Nephron progenitor cell (in vitro differentiated cells): ENCODE data around the gene RPTOR.

ENCODE experiments used
- DNase-seq: peaks from one replicate; pipeline ENCODE4 v3.0.0; 2021
- H3K27ac Mint-ChIP-seq: 2 replicates; pipeline ENCODE4 v1.8.0; 2021; ENCODE audit warnings: mild to moderate bottlenecking, moderate library complexity, mixed read lengths
- H3K27me3 Mint-ChIP-seq: 2 replicates; pipeline ENCODE4 v1.8.0; 2021; ENCODE audit warnings: mild to moderate bottlenecking, low read depth, mixed read lengths; ENCODE audit not compliant: poor library complexity
- H3K36me3 Mint-ChIP-seq: 2 replicates; pipeline ENCODE4 v1.8.0; 2021; ENCODE audit warnings: low read depth, mixed read lengths
- H3K4me1 Mint-ChIP-seq: 2 replicates; pipeline ENCODE4 v1.8.0; 2021; ENCODE audit warnings: mixed read lengths
- H3K4me3 Mint-ChIP-seq: 2 replicates; pipeline ENCODE4 v1.8.0; 2021; ENCODE audit warnings: mild to moderate bottlenecking, moderate library complexity, mixed read lengths
- H3K9me3 Mint-ChIP-seq: 2 replicates; pipeline ENCODE4 v1.8.0; 2021; ENCODE audit warnings: mild to moderate bottlenecking, moderate library complexity, mixed read lengths
- TF ChIP-seq, protein P1 (sequence below): fragments of 200-600 bp; sonication (generic); IDR thresholded peaks from 2 replicates; pipeline ENCODE4 v1.5.0; 2021; ENCODE audit warnings: antibody characterized with exemption

The RPTOR gene

DNA sequence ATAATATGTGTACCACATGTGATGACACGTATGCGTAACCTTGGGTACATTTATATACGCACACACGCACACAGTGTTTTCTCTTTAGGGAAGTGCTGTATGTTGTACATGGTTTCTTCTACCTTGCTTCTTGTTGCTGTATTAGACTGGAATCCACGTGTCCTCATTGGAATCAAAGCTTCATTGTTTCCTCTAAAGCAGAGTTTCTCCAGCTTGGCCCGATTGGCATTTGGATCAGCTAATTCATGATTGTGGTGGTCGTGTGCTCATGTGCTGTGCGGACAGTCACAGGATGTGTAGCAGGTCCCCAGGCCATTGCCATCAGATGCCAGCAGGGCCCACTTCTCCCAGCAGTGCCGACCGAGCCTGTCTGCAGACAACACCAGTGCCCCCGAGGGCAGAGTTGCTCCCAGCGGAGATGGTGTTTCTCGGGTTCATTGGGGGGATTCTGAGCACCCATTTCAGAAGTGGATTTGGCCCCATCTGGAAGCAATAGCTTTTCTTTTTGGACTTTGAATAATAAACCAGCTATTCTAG, 148.4 kb downstream of the RPTOR start:
- peaks cover 5% of the 10 kb centered on the region for H3K9me3 Mint-ChIP-seq
- TF ChIP-seq, protein P1, sequence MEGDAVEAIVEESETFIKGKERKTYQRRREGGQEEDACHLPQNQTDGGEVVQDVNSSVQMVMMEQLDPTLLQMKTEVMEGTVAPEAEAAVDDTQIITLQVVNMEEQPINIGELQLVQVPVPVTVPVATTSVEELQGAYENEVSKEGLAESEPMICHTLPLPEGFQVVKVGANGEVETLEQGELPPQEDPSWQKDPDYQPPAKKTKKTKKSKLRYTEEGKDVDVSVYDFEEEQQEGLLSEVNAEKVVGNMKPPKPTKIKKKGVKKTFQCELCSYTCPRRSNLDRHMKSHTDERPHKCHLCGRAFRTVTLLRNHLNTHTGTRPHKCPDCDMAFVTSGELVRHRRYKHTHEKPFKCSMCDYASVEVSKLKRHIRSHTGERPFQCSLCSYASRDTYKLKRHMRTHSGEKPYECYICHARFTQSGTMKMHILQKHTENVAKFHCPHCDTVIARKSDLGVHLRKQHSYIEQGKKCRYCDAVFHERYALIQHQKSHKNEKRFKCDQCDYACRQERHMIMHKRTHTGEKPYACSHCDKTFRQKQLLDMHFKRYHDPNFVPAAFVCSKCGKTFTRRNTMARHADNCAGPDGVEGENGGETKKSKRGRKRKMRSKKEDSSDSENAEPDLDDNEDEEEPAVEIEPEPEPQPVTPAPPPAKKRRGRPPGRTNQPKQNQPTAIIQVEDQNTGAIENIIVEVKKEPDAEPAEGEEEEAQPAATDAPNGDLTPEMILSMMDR = peak; percentile 9
- peak overlapping the region; percentile 95 for H3K27ac Mint-ChIP-seq
- peaks cover 53% of the 10 kb centered on the region for H3K4me1 Mint-ChIP-seq
- H3K36me3 Mint-ChIP-seq = peaks cover 26% of the 10 kb centered on the region
- H3K27me3 Mint-ChIP-seq = peaks cover 3% of the 10 kb centered on the region
- H3K4me3 Mint-ChIP-seq = no peak overlapping the region
- no peak for DNase-seq

DNA sequence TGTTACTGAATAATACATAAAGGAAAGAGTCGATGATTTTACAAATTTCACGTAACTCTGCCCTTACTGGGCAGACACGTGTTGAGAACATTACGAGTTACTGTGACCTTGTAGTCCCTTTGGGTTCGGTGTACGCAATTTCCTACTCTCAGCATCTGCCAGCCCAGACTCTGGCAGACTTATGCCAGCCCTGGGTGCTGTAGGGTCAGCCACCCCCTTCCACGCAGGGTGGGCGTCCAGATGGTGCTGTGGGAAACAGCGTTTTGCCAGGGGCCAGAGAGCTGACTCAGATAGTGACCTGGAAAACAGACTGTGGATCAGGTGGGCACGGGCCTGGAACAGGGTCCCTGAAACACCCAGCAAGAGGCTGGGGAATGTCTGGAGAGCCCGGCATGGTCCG, 148.9 kb downstream of the RPTOR start:
- DNase-seq = no peak
- Mint-ChIP-seq H3K4me1 (peaks cover 58% of the 10 kb centered on the region), H3K4me3 (no peak overlapping the region), H3K9me3 (peaks cover 5% of the 10 kb centered on the region), H3K27me3 (peaks cover 3% of the 10 kb centered on the region), H3K36me3 (peaks cover 21% of the 10 kb centered on the region), H3K27ac (peak overlapping the region; percentile 95)
- TF ChIP-seq, protein P1 = no peak

DNA sequence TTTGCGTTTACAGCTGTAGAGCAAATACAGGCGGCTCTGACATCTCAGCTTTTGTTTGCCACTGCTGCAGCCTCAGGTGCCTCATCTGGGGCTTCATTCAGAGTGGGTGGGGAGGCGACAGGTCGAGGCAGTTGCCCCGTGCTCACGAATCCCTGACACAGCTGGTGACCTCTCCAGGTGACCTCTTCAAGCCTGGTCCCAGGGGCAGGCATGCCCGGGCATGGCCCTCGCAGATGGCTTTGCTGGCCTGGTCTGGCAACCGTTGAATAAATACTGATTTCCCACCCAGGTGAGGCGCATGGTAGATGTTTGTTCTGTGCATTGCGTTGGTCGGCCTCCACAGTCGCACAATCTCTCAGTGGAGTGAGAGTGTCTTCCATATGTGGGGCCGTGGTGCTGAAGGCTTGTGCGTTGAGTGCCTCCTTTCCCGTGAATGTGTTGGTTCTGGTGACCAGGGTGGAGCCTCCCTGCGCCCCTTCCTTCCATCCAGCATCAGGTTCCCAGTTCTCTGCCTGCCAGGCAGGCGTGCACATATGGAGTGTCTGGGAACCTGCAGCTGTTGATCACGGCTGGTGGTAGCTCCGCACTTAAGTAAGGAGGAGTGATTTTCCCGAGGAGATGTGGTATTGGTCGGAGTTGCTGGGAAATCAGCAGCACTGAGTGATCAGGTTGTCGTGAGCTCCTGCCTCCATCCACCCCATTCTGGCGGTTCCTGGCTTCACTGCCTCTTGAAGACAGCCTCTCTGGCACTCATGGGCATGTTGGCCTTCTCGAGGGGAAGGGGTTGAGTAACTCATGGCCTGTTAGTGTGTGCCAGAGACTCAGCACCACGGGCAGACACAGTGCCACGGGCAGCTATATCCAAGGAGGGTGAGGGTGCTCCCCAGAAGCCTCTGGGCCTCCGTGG, 149.7 kb downstream of the RPTOR start:
- H3K27ac Mint-ChIP-seq = peak overlapping the region; percentile 95
- TF ChIP-seq, protein P1 = no peak
- H3K4me1 Mint-ChIP-seq = peaks cover 60% of the 10 kb centered on the region
- no peak for DNase-seq
- H3K4me3 Mint-ChIP-seq = no peak overlapping the region
- H3K27me3 Mint-ChIP-seq = peaks cover 3% of the 10 kb centered on the region
- H3K36me3 Mint-ChIP-seq = peaks cover 18% of the 10 kb centered on the region
- H3K9me3 Mint-ChIP-seq = peaks cover 9% of the 10 kb centered on the region

DNA sequence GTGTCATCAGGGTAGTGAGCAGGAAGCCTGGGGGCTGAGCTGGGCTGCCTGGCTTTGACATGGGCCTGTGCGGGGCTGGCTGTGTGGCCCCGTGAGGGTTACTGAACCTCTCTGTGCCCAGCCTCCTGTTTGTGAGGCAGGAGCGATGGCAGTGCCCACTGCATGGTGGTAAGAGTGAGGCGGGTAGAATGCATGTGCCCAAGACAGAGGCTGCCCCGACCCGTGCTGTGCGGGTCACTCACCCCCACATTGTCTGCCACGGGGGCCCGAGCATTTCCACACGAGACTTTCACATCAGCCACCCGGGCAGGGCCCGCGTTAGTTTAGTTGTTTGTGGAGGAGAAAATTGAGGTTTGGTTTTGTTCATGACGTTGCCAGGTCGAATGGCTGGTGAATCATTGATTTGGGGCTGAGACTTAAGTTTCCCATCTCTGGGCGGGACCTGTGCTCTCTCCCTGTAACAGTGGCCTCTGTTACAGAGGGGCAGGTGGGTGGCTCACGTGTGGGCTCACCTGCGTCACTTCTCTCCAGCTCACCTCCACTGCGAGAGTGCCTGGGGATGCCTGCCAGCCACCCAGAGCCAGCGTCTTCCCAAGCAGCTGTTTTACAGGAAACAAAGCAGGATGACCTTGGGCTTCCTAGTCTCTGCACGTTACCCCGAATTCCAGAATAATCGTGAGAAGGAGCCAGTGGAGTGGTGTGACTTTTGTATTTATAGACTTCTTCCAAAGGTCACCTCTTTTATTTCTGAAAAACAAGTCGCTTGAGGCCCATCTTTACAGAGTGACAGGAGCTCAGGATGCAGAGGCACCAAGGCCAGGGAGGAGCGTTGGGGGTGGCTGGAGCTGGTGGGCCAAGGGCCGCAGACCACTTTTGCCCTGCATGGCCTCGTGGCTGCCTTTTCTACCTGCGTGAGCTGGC, 150.6 kb downstream of the RPTOR start:
- no peak overlapping the region for H3K4me3 Mint-ChIP-seq
- H3K27me3 Mint-ChIP-seq = peaks cover 3% of the 10 kb centered on the region
- peaks cover 16% of the 10 kb centered on the region for H3K9me3 Mint-ChIP-seq
- DNase-seq = no peak
- TF ChIP-seq, protein P1 = no peak
- H3K4me1 Mint-ChIP-seq = peaks cover 64% of the 10 kb centered on the region
- peak overlapping the region; percentile 95 for H3K27ac Mint-ChIP-seq
- H3K36me3 Mint-ChIP-seq = peaks cover 22% of the 10 kb centered on the region

DNA sequence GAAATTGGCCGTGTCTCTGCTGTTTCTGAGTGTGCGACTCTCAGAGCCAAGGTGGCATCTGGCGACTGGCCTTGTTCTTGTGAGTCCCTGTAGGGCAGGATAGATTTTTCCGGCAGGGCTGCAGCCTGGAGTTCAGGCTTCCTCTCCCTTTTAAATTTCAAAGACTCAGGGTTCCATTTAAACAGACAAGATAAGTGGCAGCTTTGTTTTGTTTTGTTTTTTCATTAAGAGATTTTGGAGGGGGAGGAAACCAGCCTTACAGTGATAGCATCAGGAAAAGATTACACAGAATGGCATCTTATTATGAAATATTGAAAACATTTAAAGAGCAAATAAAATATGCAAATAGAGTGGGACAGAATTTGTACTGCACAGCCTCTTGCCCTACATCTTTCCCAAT, 151.3 kb downstream of the RPTOR start:
- H3K4me1 Mint-ChIP-seq = peaks cover 65% of the 10 kb centered on the region
- TF ChIP-seq, protein P1 = no peak
- H3K4me3 Mint-ChIP-seq = no peak overlapping the region
- H3K27ac Mint-ChIP-seq = peak overlapping the region; percentile 66
- peaks cover 16% of the 10 kb centered on the region for H3K36me3 Mint-ChIP-seq
- H3K9me3 Mint-ChIP-seq = peaks cover 22% of the 10 kb centered on the region
- DNase-seq = no peak
- H3K27me3 Mint-ChIP-seq = peaks cover 3% of the 10 kb centered on the region
